ENCODE measurements around the gene SNN. TPM values are rescaled to one million over a fixed set of nuclear protein-coding genes. Genes with fewer than 3 reads are reported as not detected.

Gene SNN
- total and polyA plus RNA-seq, 4 donors, result 58.1 to 223 (median 140) TPM

DNA sequence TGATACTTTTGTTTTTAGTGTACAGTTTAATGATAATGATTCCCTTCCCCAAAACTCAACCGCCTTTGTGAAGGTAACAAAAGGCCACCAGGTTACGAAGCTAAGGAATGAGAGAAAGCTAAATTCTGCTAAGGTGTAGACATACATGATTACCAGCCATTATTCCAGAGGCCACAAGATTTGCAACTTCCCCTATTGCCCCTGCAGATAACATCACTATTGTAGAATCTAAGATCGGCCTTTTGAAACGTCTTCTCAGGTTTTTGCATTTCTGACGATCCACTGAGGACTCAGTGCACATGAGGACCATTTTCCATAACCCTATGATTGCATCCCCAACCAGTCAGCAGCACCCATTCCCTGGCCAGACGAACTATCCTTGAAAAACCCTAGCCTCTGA, 33.9 kb upstream of the SNN start:
- no peaks in the 10 kb centered on the region for H3K9me3 ChIP-seq (ENCODE audit: control insufficient read depth, insufficient read depth, low read length)

DNA sequence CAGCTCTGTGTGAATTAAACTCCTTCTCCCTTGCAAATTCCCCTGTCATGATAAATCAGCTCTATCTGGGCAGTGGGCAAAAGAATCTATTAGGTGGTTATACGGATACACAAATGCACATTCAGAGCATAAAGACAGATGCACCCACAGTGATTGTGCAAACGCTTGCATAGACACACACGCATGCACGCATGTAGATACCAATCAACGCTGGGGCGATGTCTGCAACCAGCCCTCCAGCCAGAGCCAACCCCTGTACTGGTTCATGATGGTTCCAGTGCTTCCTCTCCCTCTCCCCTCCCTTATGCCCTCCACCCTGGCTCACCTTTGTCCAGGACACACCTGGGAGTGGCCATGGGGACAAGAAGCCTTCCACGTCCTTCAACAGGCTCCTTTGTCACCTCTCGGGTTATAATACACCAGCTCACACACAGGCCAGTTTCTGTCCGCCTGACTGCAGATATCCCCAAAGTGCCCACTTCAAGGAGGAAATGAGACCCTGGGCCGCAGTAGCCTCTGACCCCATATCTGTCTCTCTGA, 33.1 kb upstream of the SNN start:
- no peaks in the 10 kb centered on the region for H3K36me3 ChIP-seq (ENCODE audit: control insufficient read depth, insufficient read depth, low read length)
- no peaks in the 10 kb centered on the region for H3K27me3 ChIP-seq (ENCODE audit: control insufficient read depth, insufficient read depth, low read length)
- H3K4me1 ChIP-seq (ENCODE audit: control insufficient read depth, insufficient read depth, low read length), result peaks cover 32% of the 10 kb centered on the region
- 80% methylated on average over 9 of the region's 10 CpGs for WGBS (ENCODE audit: insufficient coverage)
- no peak for DNase-seq (ENCODE audit: low read depth in 4 of 6, low spot score in 6 of 6)
- H3K9me3 ChIP-seq (ENCODE audit: control insufficient read depth, insufficient read depth, low read length), result no peaks in the 10 kb centered on the region
- no peak overlapping the region for H3K4me3 ChIP-seq (ENCODE audit: low read depth, low read length)
- H3K27ac ChIP-seq (ENCODE audit: low read depth, low read length), result no peak overlapping the region

More for the DNA sequence above, 33.9 kb upstream of the SNN start:
- Histone ChIP-seq H3K27ac (ENCODE audit: low read depth, low read length) (no peak overlapping the region), H3K4me3 (ENCODE audit: low read depth, low read length) (no peak overlapping the region), H3K4me1 (ENCODE audit: control insufficient read depth, insufficient read depth, low read length) (peaks cover 37% of the 10 kb centered on the region), H3K27me3 (ENCODE audit: control insufficient read depth, insufficient read depth, low read length) (no peaks in the 10 kb centered on the region), H3K36me3 (ENCODE audit: control insufficient read depth, insufficient read depth, low read length) (no peaks in the 10 kb centered on the region)
- WGBS (ENCODE audit: insufficient coverage), result 93% methylated on average over 4 of the region's 6 CpGs
- no peak for DNase-seq (ENCODE audit: low read depth in 4 of 6, low spot score in 6 of 6)

GRCh38 chr16:11635679-11636171, 32.5 kb upstream of the SNN start:
- H3K4me3 ChIP-seq (ENCODE audit: low read depth, low read length), result no peak overlapping the region
- H3K9me3 ChIP-seq (ENCODE audit: control insufficient read depth, insufficient read depth, low read length), result no peaks in the 10 kb centered on the region
- 79% methylated on average over 12 of the region's 12 CpGs for WGBS (ENCODE audit: insufficient coverage)
- H3K27ac ChIP-seq (ENCODE audit: low read depth, low read length), result no peak overlapping the region
- H3K27me3 ChIP-seq (ENCODE audit: control insufficient read depth, insufficient read depth, low read length), result no peaks in the 10 kb centered on the region
- H3K4me1 ChIP-seq (ENCODE audit: control insufficient read depth, insufficient read depth, low read length), result peaks cover 34% of the 10 kb centered on the region
- H3K36me3 ChIP-seq (ENCODE audit: control insufficient read depth, insufficient read depth, low read length), result no peaks in the 10 kb centered on the region
- DNase-seq (ENCODE audit: low read depth in 4 of 6, low spot score in 6 of 6), result no peak

GRCh38 chr16:11636172-11636721, 32.0 kb upstream of the SNN start:
- 33% methylated on average over 14 of the region's 14 CpGs for WGBS (ENCODE audit: insufficient coverage)
- Histone ChIP-seq H3K9me3 (ENCODE audit: control insufficient read depth, insufficient read depth, low read length) (no peaks in the 10 kb centered on the region), H3K27ac (ENCODE audit: low read depth, low read length) (no peak overlapping the region), H3K4me1 (ENCODE audit: control insufficient read depth, insufficient read depth, low read length) (peaks cover 34% of the 10 kb centered on the region), H3K27me3 (ENCODE audit: control insufficient read depth, insufficient read depth, low read length) (no peaks in the 10 kb centered on the region), H3K36me3 (ENCODE audit: control insufficient read depth, insufficient read depth, low read length) (no peaks in the 10 kb centered on the region), H3K4me3 (ENCODE audit: low read depth, low read length) (no peak overlapping the region)
- peak in 1 of 6 donors; percentile 77 for DNase-seq (ENCODE audit: low read depth in 4 of 6, low spot score in 6 of 6)

- Histone ChIP-seq H3K27ac (ENCODE audit: low read depth, low read length) (no peak overlapping the region), H3K4me1 (ENCODE audit: control insufficient read depth, insufficient read depth, low read length) (peaks cover 30% of the 10 kb centered on the region), H3K27me3 (ENCODE audit: control insufficient read depth, insufficient read depth, low read length) (no peaks in the 10 kb centered on the region), H3K9me3 (ENCODE audit: control insufficient read depth, insufficient read depth, low read length) (no peaks in the 10 kb centered on the region), H3K36me3 (ENCODE audit: control insufficient read depth, insufficient read depth, low read length) (no peaks in the 10 kb centered on the region), H3K4me3 (ENCODE audit: low read depth, low read length) (no peak overlapping the region)
- DNase-seq (ENCODE audit: low read depth in 4 of 6, low spot score in 6 of 6), result no peak
- 86% methylated on average over 5 of the region's 5 CpGs for WGBS (ENCODE audit: insufficient coverage)
Observed at GRCh38 chr16:11637320-11637719, 30.9 kb upstream of the SNN start.

- no peaks in the 10 kb centered on the region for H3K36me3 ChIP-seq (ENCODE audit: control insufficient read depth, insufficient read depth, low read length)
- no peaks in the 10 kb centered on the region for H3K9me3 ChIP-seq (ENCODE audit: control insufficient read depth, insufficient read depth, low read length)
- no peak for DNase-seq (ENCODE audit: low read depth in 4 of 6, low spot score in 6 of 6)
- 100% methylated on average over 1 of the region's 4 CpGs for WGBS (ENCODE audit: insufficient coverage)
- no peak overlapping the region for H3K4me3 ChIP-seq (ENCODE audit: low read depth, low read length)
- H3K27ac ChIP-seq (ENCODE audit: low read depth, low read length), result no peak overlapping the region
- no peaks in the 10 kb centered on the region for H3K27me3 ChIP-seq (ENCODE audit: control insufficient read depth, insufficient read depth, low read length)
- peaks cover 22% of the 10 kb centered on the region for H3K4me1 ChIP-seq (ENCODE audit: control insufficient read depth, insufficient read depth, low read length)
Observed at GRCh38 chr16:11638140-11638539, 30.1 kb upstream of the SNN start.

GRCh38 chr16:11639008-11639562, 29.2 kb upstream of the SNN start:
- H3K27ac ChIP-seq (ENCODE audit: low read depth, low read length), result no peak overlapping the region

DNA sequence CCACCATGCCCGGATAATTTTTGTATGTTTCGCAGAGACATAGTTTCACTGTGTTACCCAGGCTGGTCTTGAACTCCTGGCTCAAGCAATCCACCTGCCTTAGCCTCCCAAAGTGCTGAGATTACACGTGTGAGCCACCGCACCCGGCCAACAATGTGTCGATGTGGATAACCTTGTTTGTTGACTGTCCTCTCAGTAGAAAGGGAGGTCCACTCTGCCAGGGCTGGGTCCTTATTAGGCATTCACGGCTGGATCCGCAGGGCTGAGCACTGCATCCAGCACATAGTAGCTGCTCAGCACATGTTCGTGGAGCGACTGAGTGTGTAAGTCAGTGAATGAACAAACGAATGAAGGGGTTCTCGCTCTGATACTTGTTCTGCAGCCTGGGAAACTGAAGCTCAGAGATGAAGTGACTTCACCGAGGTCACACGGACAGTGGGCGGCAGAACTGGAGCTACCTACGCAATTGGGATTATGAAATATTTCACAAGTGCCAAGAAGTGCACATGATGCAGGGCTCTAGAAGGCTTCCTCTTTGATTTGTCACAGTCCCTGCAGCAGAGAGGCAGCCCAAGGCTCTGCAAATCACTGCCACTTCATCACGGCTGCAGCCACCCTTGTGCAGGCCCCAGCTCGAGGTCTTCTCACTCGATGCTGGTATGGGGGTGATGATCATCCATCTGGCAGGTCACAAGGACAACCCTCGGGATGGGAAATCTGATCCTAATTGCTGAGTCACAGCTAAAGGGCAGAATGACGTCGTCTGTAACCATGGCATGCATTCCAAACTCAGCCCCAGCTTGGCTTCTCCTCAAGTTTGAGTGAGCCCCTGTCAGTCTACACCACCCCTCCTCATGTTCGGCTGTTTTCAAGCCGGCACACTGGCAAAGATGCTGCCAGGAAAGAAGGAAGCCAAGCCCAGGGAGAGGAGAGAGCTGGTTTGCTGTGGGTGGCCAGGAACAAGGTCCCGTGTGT, 28.0 kb upstream of the SNN start:
- peak in 3 of 6 donors; percentile 21 to 88 (median 49) for DNase-seq (ENCODE audit: low read depth in 4 of 6, low spot score in 6 of 6)

More at GRCh38 chr16:11639008-11639562, 29.2 kb upstream of the SNN start:
- Histone ChIP-seq H3K36me3 (ENCODE audit: control insufficient read depth, insufficient read depth, low read length) (no peaks in the 10 kb centered on the region), H3K4me1 (ENCODE audit: control insufficient read depth, insufficient read depth, low read length) (peaks cover 20% of the 10 kb centered on the region), H3K4me3 (ENCODE audit: low read depth, low read length) (no peak overlapping the region), H3K9me3 (ENCODE audit: control insufficient read depth, insufficient read depth, low read length) (no peaks in the 10 kb centered on the region), H3K27me3 (ENCODE audit: control insufficient read depth, insufficient read depth, low read length) (no peaks in the 10 kb centered on the region)
- no peak for DNase-seq (ENCODE audit: low read depth in 4 of 6, low spot score in 6 of 6)
- 31% methylated on average over 3 of the region's 4 CpGs for WGBS (ENCODE audit: insufficient coverage)

DNA sequence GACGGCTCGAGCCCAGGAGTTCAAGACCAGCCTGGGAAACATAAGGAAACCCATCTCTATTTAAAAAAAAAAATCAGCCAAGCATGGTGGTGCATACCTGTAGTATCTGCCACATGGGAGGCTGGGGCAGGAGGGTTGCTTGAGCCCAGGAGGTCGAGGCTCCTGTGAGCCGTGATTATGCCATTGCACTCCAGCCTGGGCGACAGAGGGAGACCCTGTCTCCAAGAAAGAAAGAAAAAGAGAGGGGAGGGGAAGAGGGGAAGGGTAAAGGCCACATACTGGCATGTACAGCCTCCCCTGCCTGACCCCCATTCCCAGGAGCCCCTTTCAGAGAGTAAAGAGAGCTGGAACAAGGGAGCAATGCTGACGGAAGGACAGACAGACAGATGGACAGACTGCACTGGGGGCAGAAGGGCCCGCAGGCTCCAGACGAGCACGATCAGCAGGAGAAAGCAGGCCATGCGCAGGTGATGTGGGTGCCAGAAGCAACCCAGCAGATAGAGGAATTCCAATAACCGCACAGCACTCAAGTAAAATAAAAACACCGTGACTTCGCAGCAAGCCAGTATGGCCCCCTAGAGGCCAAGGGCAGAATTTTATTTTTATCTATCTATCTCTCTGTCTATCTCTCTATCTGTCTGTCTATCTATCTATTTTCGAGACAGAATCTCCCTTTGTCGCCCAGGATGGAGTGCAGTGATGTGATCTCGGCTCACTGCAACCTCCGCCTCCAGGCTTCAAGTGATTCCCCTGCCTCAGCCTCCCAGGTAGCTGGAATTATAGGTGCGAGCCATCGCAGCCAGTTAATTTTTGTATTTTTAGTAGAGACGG, 27.1 kb upstream of the SNN start:
- peak in 2 of 6 donors; percentile 71 to 79 for DNase-seq (ENCODE audit: low read depth in 4 of 6, low spot score in 6 of 6)
- no peak overlapping the region for H3K4me3 ChIP-seq (ENCODE audit: low read depth, low read length)

More for the DNA sequence above, 28.0 kb upstream of the SNN start:
- 67% methylated on average over 20 of the region's 25 CpGs for WGBS (ENCODE audit: insufficient coverage)
- Histone ChIP-seq H3K36me3 (ENCODE audit: control insufficient read depth, insufficient read depth, low read length) (no peaks in the 10 kb centered on the region), H3K9me3 (ENCODE audit: control insufficient read depth, insufficient read depth, low read length) (no peaks in the 10 kb centered on the region), H3K4me3 (ENCODE audit: low read depth, low read length) (no peak overlapping the region), H3K4me1 (ENCODE audit: control insufficient read depth, insufficient read depth, low read length) (peaks cover 20% of the 10 kb centered on the region), H3K27me3 (ENCODE audit: control insufficient read depth, insufficient read depth, low read length) (no peaks in the 10 kb centered on the region), H3K27ac (ENCODE audit: low read depth, low read length) (peak overlapping the region; percentile 78)

More for the DNA sequence above, 27.1 kb upstream of the SNN start:
- WGBS (ENCODE audit: insufficient coverage), result 36% methylated on average over 15 of the region's 20 CpGs
- peaks cover 20% of the 10 kb centered on the region for H3K4me1 ChIP-seq (ENCODE audit: control insufficient read depth, insufficient read depth, low read length)
- no peaks in the 10 kb centered on the region for H3K9me3 ChIP-seq (ENCODE audit: control insufficient read depth, insufficient read depth, low read length)
- no peaks in the 10 kb centered on the region for H3K27me3 ChIP-seq (ENCODE audit: control insufficient read depth, insufficient read depth, low read length)
- no peaks in the 10 kb centered on the region for H3K36me3 ChIP-seq (ENCODE audit: control insufficient read depth, insufficient read depth, low read length)
- peak overlapping the region; percentile 78 for H3K27ac ChIP-seq (ENCODE audit: low read depth, low read length)
